Muscle of leg (tissue), 11 donors: Measurements from ENCODE around the gene RASSF4. TPM values are rescaled to one million over a fixed set of nuclear protein-coding genes. Genes with fewer than 3 reads are reported as not detected.
A peak's percentile ranks its signal among the peaks of the same experiment; 100 is the strongest.

Experiments used
- DNase-seq: peaks from one replicate; pipeline ENCODE4 v3.0.0; 2013
- H3K27ac ChIP-seq: one replicate; pipeline ENCODE4 v1.5.1; 2013; ENCODE audit warnings: mild to moderate bottlenecking, low read length, control low read depth
- H3K27me3 ChIP-seq: one replicate; pipeline ENCODE4 v1.6.1; 2013; ENCODE audit warnings: low read length; ENCODE audit not compliant: control insufficient read depth, insufficient read depth
- H3K36me3 ChIP-seq: one replicate; pipeline ENCODE4 v1.6.1; 2013; ENCODE audit warnings: low read length; ENCODE audit not compliant: control insufficient read depth, insufficient read depth
- H3K4me1 ChIP-seq: one replicate; pipeline ENCODE4 v1.6.1; 2013; ENCODE audit warnings: low read length; ENCODE audit not compliant: control insufficient read depth, insufficient read depth
- H3K4me3 ChIP-seq: one replicate; pipeline ENCODE4 v1.5.1; 2013; ENCODE audit warnings: low read length, control low read depth
- H3K9me3 ChIP-seq: replicated peaks from 2 replicates; pipeline ENCODE4 v1.6.1; 2013; ENCODE audit warnings: low read depth, low read length; ENCODE audit not compliant: control insufficient read depth
- WGBS: methylation state at CpG from one replicate; pipeline ENCODE4 v1.1.5; 2013; ENCODE audit warnings: missing lambda C conversion rate; ENCODE audit not compliant: insufficient coverage; 5-methylcytosine and 5-hydroxymethylcytosine counted together
- polyA plus RNA-seq, 8 donors: library from polyadenylated mRNA; unstranded; fragments of 120-200 nt; gene quantifications; one replicate each; pipeline versions ENCODE4 v1.2.1 to v1.2.3, GENCODE V29; 2013; ENCODE audit warnings: inconsistent platforms in 1 of 8, low replicate concordance in 1 of 8; ENCODE audit not compliant: insufficient read length in 8 of 8, insufficient read depth in 1 of 8
- total RNA-seq: library from RNA; stranded (reverse); fragments of 120-200 nt; gene quantifications from one replicate; pipeline ENCODE4 v1.2.4, GENCODE V29; 2013

The RASSF4 gene
- total and polyA plus RNA-seq, 9 donors = 53.0 to 79.9 (median 69.1) TPM

GRCh38 chr10:44981172-44982113, 21.8 kb downstream of the RASSF4 start:
- peak; percentile 71 for DNase-seq
- Histone ChIP-seq H3K4me3 (no peak overlapping the region), H3K27me3 (no peaks in the 10 kb centered on the region), H3K9me3 (no peaks in the 10 kb centered on the region), H3K27ac (peak overlapping the region; percentile 84), H3K4me1 (peaks cover 68% of the 10 kb centered on the region), H3K36me3 (peaks cover 48% of the 10 kb centered on the region)
- WGBS = 78% methylated on average over 10 of the region's 11 CpGs

GRCh38 chr10:44982114-44982460, 22.5 kb downstream of the RASSF4 start:
- Histone ChIP-seq H3K4me1 (peaks cover 62% of the 10 kb centered on the region), H3K27me3 (no peaks in the 10 kb centered on the region), H3K27ac (peak overlapping the region; percentile 84), H3K9me3 (no peaks in the 10 kb centered on the region), H3K36me3 (peaks cover 43% of the 10 kb centered on the region), H3K4me3 (no peak overlapping the region)
- WGBS = 72% methylated on average over 9 of the region's 9 CpGs
- peak; percentile 57 for DNase-seq

DNA sequence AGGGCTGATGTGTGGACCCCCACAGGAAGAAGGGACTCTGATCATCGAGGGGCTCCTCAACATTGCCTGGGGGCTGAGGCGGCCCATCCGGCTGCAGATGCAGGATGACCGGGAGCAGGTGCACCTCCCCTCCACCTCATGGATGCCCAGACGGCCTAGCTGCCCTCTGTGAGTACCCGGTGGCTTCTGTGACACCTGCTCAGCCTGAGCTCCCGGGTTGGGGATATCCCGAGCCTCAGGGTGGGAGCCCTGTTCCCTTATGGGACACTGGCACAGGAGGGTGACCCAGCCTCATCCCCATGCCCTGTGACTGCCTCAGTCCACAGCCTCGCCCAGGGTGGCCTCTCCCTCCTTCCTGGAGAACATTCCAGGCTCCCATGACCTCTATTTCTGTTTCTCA, 22.9 kb downstream of the RASSF4 start:
- H3K9me3 ChIP-seq = no peaks in the 10 kb centered on the region
- H3K4me1 ChIP-seq = peaks cover 58% of the 10 kb centered on the region
- peak overlapping the region; percentile 62 for H3K27ac ChIP-seq
- H3K4me3 ChIP-seq = no peak overlapping the region
- H3K36me3 ChIP-seq = peaks cover 40% of the 10 kb centered on the region
- no peaks in the 10 kb centered on the region for H3K27me3 ChIP-seq
- WGBS = 84% methylated on average over 9 of the region's 9 CpGs
- DNase-seq = no peak

DNA sequence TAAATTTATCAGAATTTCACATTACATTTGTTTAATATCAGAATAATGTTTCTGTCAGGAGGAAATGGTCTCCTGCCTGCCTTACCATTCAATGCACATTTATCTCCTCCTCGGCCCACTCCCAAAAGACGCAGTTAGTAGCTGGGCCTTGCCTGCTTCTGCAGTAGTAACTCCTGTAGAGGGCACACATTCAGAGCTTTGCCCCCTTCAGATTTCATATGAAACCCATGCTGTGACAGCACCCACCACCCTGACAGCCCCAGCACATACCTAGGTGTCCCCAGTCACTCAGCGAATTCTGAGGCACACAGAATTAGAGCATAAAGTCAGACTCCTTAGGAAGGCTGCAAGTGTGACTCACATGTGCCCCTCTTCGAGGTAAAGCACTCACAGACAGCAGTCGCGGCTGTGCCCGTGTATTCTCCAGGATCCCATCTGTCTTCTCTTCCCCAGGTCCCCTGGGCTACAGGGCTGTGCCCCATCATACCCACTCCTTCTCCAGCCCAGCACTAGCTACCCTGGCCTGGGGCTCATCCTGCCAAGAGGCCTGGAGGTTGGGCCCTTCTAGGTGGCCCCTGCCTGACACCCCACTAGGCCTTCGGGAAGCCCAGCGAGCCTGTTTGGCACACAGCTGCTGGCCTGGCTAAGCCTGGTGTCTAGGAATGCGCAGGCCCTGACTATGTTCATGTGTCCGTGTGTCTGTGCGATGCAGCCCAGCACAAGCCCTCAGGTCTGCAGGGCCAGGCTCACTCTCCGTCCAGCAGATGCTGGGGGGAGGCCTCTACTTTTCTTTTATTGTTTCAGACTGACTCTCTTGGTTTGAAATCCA, 23.7 kb downstream of the RASSF4 start:
- Histone ChIP-seq H3K9me3 (no peaks in the 10 kb centered on the region), H3K27ac (no peak overlapping the region), H3K36me3 (peaks cover 40% of the 10 kb centered on the region), H3K27me3 (no peaks in the 10 kb centered on the region), H3K4me1 (peaks cover 50% of the 10 kb centered on the region), H3K4me3 (no peak overlapping the region)
- no peak for DNase-seq
- 81% methylated on average over 13 of the region's 13 CpGs for WGBS

GRCh38 chr10:44983895-44984278, 24.3 kb downstream of the RASSF4 start:
- H3K27ac ChIP-seq = no peak overlapping the region
- peaks cover 44% of the 10 kb centered on the region for H3K36me3 ChIP-seq
- WGBS = 80% methylated on average over 10 of the region's 10 CpGs
- no peaks in the 10 kb centered on the region for H3K9me3 ChIP-seq
- peaks cover 44% of the 10 kb centered on the region for H3K4me1 ChIP-seq
- no peaks in the 10 kb centered on the region for H3K27me3 ChIP-seq
- no peak overlapping the region for H3K4me3 ChIP-seq
- no peak for DNase-seq

DNA sequence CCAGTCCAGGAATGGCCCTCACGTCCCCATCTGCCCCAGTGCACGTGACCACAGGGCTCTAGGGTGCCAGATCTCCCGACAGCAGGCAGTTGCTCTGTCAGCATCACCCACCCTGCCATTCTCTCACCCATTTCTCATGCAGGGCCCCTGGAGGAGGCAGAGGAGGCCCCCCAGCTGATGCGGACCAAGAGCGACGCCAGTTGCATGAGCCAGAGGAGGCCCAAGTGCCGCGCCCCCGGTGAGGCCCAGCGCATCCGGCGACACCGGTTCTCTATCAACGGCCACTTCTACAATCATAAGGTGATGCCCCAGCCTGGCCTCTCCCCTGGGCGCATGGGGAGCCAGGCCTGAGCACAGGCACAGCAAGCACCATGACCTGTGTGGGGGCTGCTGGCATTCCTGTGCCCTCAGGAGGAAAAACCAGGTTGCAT, 25.1 kb downstream of the RASSF4 start:
- 94% methylated on average over 8 of the region's 15 CpGs for WGBS
- peaks cover 48% of the 10 kb centered on the region for H3K36me3 ChIP-seq
- DNase-seq = no peak

DNA sequence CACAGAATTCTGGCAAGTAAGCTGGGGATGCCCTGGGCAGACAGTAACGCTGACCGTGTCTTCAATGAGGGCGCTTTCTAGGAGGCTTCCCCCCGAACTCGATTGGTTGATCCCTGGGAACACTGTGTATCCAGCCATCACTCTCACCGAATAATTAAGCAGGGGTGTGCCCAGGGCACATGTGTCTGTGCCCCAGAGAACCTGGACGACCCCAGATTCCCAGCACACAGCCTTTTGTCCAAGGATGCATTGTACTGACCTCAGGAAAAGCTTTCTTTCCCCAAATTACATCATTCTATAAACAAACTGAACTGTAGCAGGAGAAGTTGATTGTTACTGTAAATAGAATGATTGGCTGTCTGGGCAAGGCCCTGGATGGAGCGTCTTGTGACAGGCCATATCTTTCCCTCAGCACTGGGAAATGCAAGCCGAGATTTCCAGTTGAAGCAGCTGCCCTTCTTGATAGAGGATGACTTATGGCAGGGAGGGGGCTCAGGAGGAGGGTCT, 25.6 kb downstream of the RASSF4 start:
- peak overlapping the region; percentile 32 for H3K27ac ChIP-seq
- H3K36me3 ChIP-seq = peaks cover 51% of the 10 kb centered on the region
- H3K27me3 ChIP-seq = no peaks in the 10 kb centered on the region
- H3K4me1 ChIP-seq = peaks cover 40% of the 10 kb centered on the region
- 72% methylated on average over 8 of the region's 9 CpGs for WGBS
- H3K9me3 ChIP-seq = no peaks in the 10 kb centered on the region
- DNase-seq = no peak
- no peak overlapping the region for H3K4me3 ChIP-seq

More for the DNA sequence above, 25.1 kb downstream of the RASSF4 start:
- no peaks in the 10 kb centered on the region for H3K27me3 ChIP-seq
- no peak overlapping the region for H3K4me3 ChIP-seq
- peaks cover 40% of the 10 kb centered on the region for H3K4me1 ChIP-seq
- H3K9me3 ChIP-seq = no peaks in the 10 kb centered on the region
- no peak overlapping the region for H3K27ac ChIP-seq

GRCh38 chr10:44986179-44986578, 26.6 kb downstream of the RASSF4 start:
- peak overlapping the region; percentile 29 for H3K27ac ChIP-seq
- 100% methylated on average over 1 of the region's 3 CpGs for WGBS
- no peaks in the 10 kb centered on the region for H3K27me3 ChIP-seq
- H3K9me3 ChIP-seq = no peaks in the 10 kb centered on the region
- H3K36me3 ChIP-seq = peaks cover 56% of the 10 kb centered on the region
- peaks cover 38% of the 10 kb centered on the region for H3K4me1 ChIP-seq
- DNase-seq = no peak
- no peak overlapping the region for H3K4me3 ChIP-seq

- H3K27me3 ChIP-seq = no peaks in the 10 kb centered on the region
- peaks cover 61% of the 10 kb centered on the region for H3K36me3 ChIP-seq
- DNase-seq = peak; percentile 77
- H3K4me3 ChIP-seq = no peak overlapping the region
- H3K27ac ChIP-seq = peak overlapping the region; percentile 38
- no peaks in the 10 kb centered on the region for H3K9me3 ChIP-seq
- peaks cover 39% of the 10 kb centered on the region for H3K4me1 ChIP-seq
- WGBS = 55% methylated on average over 1 of the region's 3 CpGs
Observed at GRCh38 chr10:44986670-44987069, 27.1 kb downstream of the RASSF4 start.
